H9 (cell line): ENCODE results near the gene PFKP. TPM values are rescaled to one million over a fixed set of nuclear protein-coding genes. Genes with fewer than 3 reads are reported as not detected.

Experiments used
- DNase-seq: peaks from one replicate; pipeline ENCODE4 v3.0.0-alpha.2; 2017
- H2AFZ ChIP-seq: one replicate; pipeline ENCODE4 v1.6.1; 2013; ENCODE audit warnings: mild to moderate bottlenecking, low read length, control low read depth, moderate library complexity
- H2AK5ac ChIP-seq: 2 replicates; pipeline ENCODE4 v1.6.1; 2013; ENCODE audit warnings: low read length, control low read depth, mixed read lengths; ENCODE audit not compliant: insufficient read length
- H2BK120ac ChIP-seq: one replicate; pipeline ENCODE4 v1.6.1; 2013; ENCODE audit warnings: low read depth, mild to moderate bottlenecking, low read length, control low read depth, inconsistent platforms; ENCODE audit not compliant: poor library complexity, severe bottlenecking
- H2BK12ac ChIP-seq: 2 replicates; pipeline ENCODE4 v1.6.1; 2013; ENCODE audit warnings: low read length, control low read depth, mixed read lengths, low read depth; ENCODE audit not compliant: insufficient read length
- H2BK15ac ChIP-seq: 2 replicates; pipeline ENCODE4 v1.6.1; 2013; ENCODE audit warnings: low read depth, low read length, control low read depth
- H2BK20ac ChIP-seq: one replicate; pipeline ENCODE4 v1.6.1; 2013; ENCODE audit warnings: low read depth, mild to moderate bottlenecking, low read length, control low read depth, inconsistent platforms; ENCODE audit not compliant: poor library complexity, severe bottlenecking
- H2BK5ac ChIP-seq: 2 replicates; pipeline ENCODE4 v1.6.1; 2013; ENCODE audit warnings: low read length, control low read depth, mixed read lengths; ENCODE audit not compliant: insufficient read length
- H3K14ac ChIP-seq: 2 replicates; pipeline ENCODE4 v1.6.1; 2013; ENCODE audit warnings: low read length, control low read depth; ENCODE audit not compliant: insufficient read depth
- H3K18ac ChIP-seq: 2 replicates; pipeline ENCODE4 v1.6.1; 2013; ENCODE audit warnings: low read depth, mild to moderate bottlenecking, mixed read lengths, low read length, control low read depth; ENCODE audit not compliant: insufficient read length
- H3K23ac ChIP-seq: 2 replicates; pipeline ENCODE4 v1.6.1; 2013; ENCODE audit warnings: low read length, control low read depth, mixed read lengths, low read depth; ENCODE audit not compliant: insufficient read length
- H3K23me2 ChIP-seq: 2 replicates; pipeline ENCODE4 v1.6.1; 2013; ENCODE audit warnings: low read depth, mild to moderate bottlenecking, mixed read lengths, low read length, control low read depth; ENCODE audit not compliant: insufficient read length, poor library complexity, severe bottlenecking
- H3K27ac ChIP-seq: 2 replicates; pipeline ENCODE4 v1.5.1; 2013; ENCODE audit warnings: low read length, control low read depth, mixed read lengths, low read depth; ENCODE audit not compliant: insufficient read length
- H3K27me3 ChIP-seq: 2 replicates; pipeline ENCODE4 v1.6.1; 2013; ENCODE audit warnings: low read length, control low read depth, inconsistent platforms; ENCODE audit not compliant: insufficient read depth
- H3K4ac ChIP-seq: 2 replicates; pipeline ENCODE4 v1.6.1; 2013; ENCODE audit warnings: low read depth, mild to moderate bottlenecking, control low read depth, inconsistent platforms, low read length, moderate library complexity
- H3K4me1 ChIP-seq: 2 replicates; pipeline ENCODE4 v1.6.1; 2013; ENCODE audit warnings: low read length, control low read depth, inconsistent platforms; ENCODE audit not compliant: insufficient read depth
- H3K4me2 ChIP-seq: 2 replicates; pipeline ENCODE4 v1.6.1; 2013; ENCODE audit warnings: low read length, control low read depth, mixed read lengths; ENCODE audit not compliant: insufficient read length, insufficient read depth
- H3K56ac ChIP-seq: 2 replicates; pipeline ENCODE4 v1.6.1; 2013; ENCODE audit warnings: low read depth, mild to moderate bottlenecking, mixed read lengths, low read length, control low read depth; ENCODE audit not compliant: insufficient read length
- H3K79me1 ChIP-seq: 2 replicates; pipeline ENCODE4 v1.6.1; 2013; ENCODE audit warnings: low read depth, mild to moderate bottlenecking, moderate library complexity, low read length, control low read depth, inconsistent platforms; ENCODE audit not compliant: insufficient read depth, poor library complexity, severe bottlenecking
- H3K79me2 ChIP-seq: 2 replicates; pipeline ENCODE4 v1.6.1; 2013; ENCODE audit warnings: low read length, control low read depth, inconsistent platforms; ENCODE audit not compliant: insufficient read depth
- H3K9ac ChIP-seq: 2 replicates; pipeline ENCODE4 v1.6.1; 2013; ENCODE audit warnings: low read length, control low read depth, mixed read lengths; ENCODE audit not compliant: insufficient read length; ENCODE audit errors: extremely low read depth
- H3K9me3 ChIP-seq: one replicate; pipeline ENCODE4 v1.6.1; 2013; ENCODE audit warnings: low read depth, low read length, inconsistent platforms; ENCODE audit not compliant: control insufficient read depth
- H3T11ph ChIP-seq: one replicate; pipeline ENCODE4 v1.6.1; 2013; ENCODE audit warnings: mild to moderate bottlenecking, low read length, control low read depth, inconsistent platforms
- H4K20me1 ChIP-seq: one replicate; pipeline ENCODE4 v1.6.1; 2013; ENCODE audit not compliant: control insufficient read depth, insufficient read length, insufficient read depth
- H4K5ac ChIP-seq: 2 replicates; pipeline ENCODE4 v1.6.1; 2013; ENCODE audit warnings: low read depth, mild to moderate bottlenecking, mixed read lengths, low read length, control low read depth; ENCODE audit not compliant: insufficient read length
- H4K8ac ChIP-seq: replicated peaks from 2 replicates; pipeline ENCODE4 v1.6.1; 2013; ENCODE audit warnings: low read length, control low read depth, mixed read lengths, low read depth; ENCODE audit not compliant: insufficient read length
- H4K91ac ChIP-seq: 2 replicates; pipeline ENCODE4 v1.6.1; 2013; ENCODE audit warnings: low read depth, mild to moderate bottlenecking, moderate library complexity, mixed read lengths, low read length, control low read depth; ENCODE audit not compliant: insufficient read length
- H3K27ac Mint-ChIP-seq, 3 experiments: 2 replicates in 2 of 3; 3 replicates in 1 of 3; pipeline ENCODE4 v1.8.0; 2020 to 2021; ENCODE audit warnings: mixed read lengths in 3 of 3, mild to moderate bottlenecking in 1 of 3, moderate library complexity in 1 of 3
- H3K27me3 Mint-ChIP-seq: 2 replicates; pipeline ENCODE4 v1.8.0; 2021; ENCODE audit warnings: low read depth, mild to moderate bottlenecking, moderate library complexity, mixed read lengths
- H3K36me3 Mint-ChIP-seq, 3 experiments: 2 replicates in 2 of 3; 3 replicates in 1 of 3; pipeline ENCODE4 v1.8.0; 2020 to 2021; ENCODE audit warnings: low read depth in 3 of 3, mixed read lengths in 3 of 3; ENCODE audit not compliant: insufficient read depth in 1 of 3
- H3K4me1 Mint-ChIP-seq, 2 experiments: 2 replicates each; pipeline ENCODE4 v1.8.0; 2020; ENCODE audit warnings: mixed read lengths in 2 of 2
- H3K4me3 Mint-ChIP-seq, 2 experiments: 2 replicates in 1 of 2; 3 replicates in 1 of 2; pipeline ENCODE4 v1.8.0; 2020 to 2021; ENCODE audit warnings: mild to moderate bottlenecking in 2 of 2, mixed read lengths in 2 of 2, moderate library complexity in 1 of 2
- H3K9me3 Mint-ChIP-seq, 2 experiments: 2 replicates in 1 of 2; 3 replicates in 1 of 2; pipeline ENCODE4 v1.8.0; 2020; ENCODE audit warnings: mild to moderate bottlenecking in 2 of 2, mixed read lengths in 2 of 2, moderate library complexity in 1 of 2
- CTCF ChIP-seq: fragments of 200-600 bp; sonication (generic); conservative IDR thresholded peaks from 3 replicates; pipeline ENCODE4 v1.8.0; 2021; ENCODE audit warnings: antibody characterized with exemption, mild to moderate bottlenecking
- WGBS: extraction: QIAGEN DNeasy Blood & Tissue Kit; methylation state at CpG from one replicate; pipeline ENCODE4 v1.1.7; 2013; ENCODE audit warnings: missing lambda C conversion rate, low lambda C conversion rate, mixed read lengths; ENCODE audit not compliant: insufficient read length; ENCODE audit errors: extremely low coverage; 5-methylcytosine and 5-hydroxymethylcytosine counted together
- total RNA-seq: library from RNA; stranded (reverse); gene quantifications from 2 replicates; pipeline ENCODE4 v1.2.1, GENCODE V29; 2021

PFKP gene
- total RNA-seq, 1 experiment from 2014 or later, result 145 TPM

- Histone ChIP-seq H2BK15ac (no peak overlapping the region), H3K4me2 (no peak overlapping the region), H2BK20ac (no peak overlapping the region), H2BK5ac (no peak overlapping the region), H3K9ac (no peak overlapping the region), H4K91ac (no peak overlapping the region), H3K79me2 (no peaks in the 10 kb centered on the region), H3K4me1 (no peaks in the 10 kb centered on the region), H2BK12ac (no peak overlapping the region), H3K23me2 (no peaks in the 10 kb centered on the region), H2AFZ (no peak overlapping the region), H3K4ac (no peak overlapping the region), H3K56ac (no peak overlapping the region), H3K27me3 (no peaks in the 10 kb centered on the region), H3T11ph (no peak overlapping the region), H4K8ac (no peak overlapping the region), H3K18ac (no peak overlapping the region), H3K23ac (no peak overlapping the region), H4K20me1 (no peaks in the 10 kb centered on the region), H3K9me3 (no peaks in the 10 kb centered on the region), H4K5ac (no peak overlapping the region), H2BK120ac (no peak overlapping the region), H3K79me1 (no peaks in the 10 kb centered on the region), H3K27ac (no peak overlapping the region), H2AK5ac (no peak overlapping the region), H3K14ac (no peak overlapping the region)
- Mint-ChIP-seq H3K27me3 (no peaks in the 10 kb centered on the region), H3K4me3 (no peak overlapping the region), H3K9me3 (no peaks in the 10 kb centered on the region), H3K36me3 (peaks cover 65 to 88% (median 88%) of the 10 kb centered on the region in 3 experiments), H3K27ac (peak overlapping the region in 1 of 3 experiments; percentile 8; a peak in 1 of 7 replicates), H3K4me1 (no peaks in the 10 kb centered on the region)
- WGBS, result no CpG with 5 or more reads among the region's 12 CpGs
- no peak for TF ChIP-seq CTCF
- no peak for DNase-seq
These were observed 42.3 kb downstream of the PFKP start for GRCh38 chr10:3109633-3110032.
